SH-SY5Y (cell line): ENCODE results near the gene PITPNM1.

ENCODE experiments used
- GATA2 ChIP-seq: IDR thresholded peaks from 2 replicates; pipeline ENCODE4 v1.6.1; 2011; ENCODE audit warnings: mild to moderate bottlenecking, low read depth, low read length
- GATA3 ChIP-seq: IDR thresholded peaks from 2 replicates; pipeline ENCODE4 v1.6.1; 2011; ENCODE audit warnings: low read depth, mild to moderate bottlenecking, low read length, moderate library complexity

DNA sequence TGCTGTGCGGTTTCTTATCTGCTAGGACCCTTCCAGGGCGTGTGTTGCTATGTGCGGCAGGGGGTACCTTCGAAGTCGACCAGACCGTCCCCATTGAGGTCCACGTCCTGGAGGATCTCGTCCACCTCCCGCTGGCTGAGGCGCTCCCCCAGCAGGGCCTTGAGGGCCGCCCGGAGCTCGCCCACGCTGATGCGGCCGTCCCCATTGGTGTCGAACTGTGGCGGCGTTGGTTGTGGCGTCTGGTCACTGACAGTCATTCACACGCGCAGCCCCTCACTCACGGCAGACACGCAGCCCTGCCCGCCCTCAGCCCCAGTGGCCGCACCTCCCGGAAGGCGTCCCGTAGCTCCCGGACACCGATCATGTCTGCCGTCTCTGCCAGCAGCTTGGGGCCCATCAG is 14.6 kb upstream of the PITPNM1 start:
- TF ChIP-seq GATA3: no peak
- TF ChIP-seq GATA2: no peak
